SU-DHL-6 (cell line): ENCODE data around the gene MCF2L2.

Experiments used
- H2AFZ ChIP-seq: fragments of 200-600 bp; sonication (generic); 2 replicates; pipeline ENCODE4 v1.6.1; 2014; ENCODE audit warnings: low read depth, mild to moderate bottlenecking, moderate library complexity, mixed read lengths, antibody characterized with exemption, low read length; ENCODE audit not compliant: severe bottlenecking
- H3F3A ChIP-seq: fragments of 200-600 bp; shearing (Covaris generic); 2 replicates; pipeline ENCODE4 v1.6.0; 2016; ENCODE audit warnings: antibody characterized with exemption, mild to moderate bottlenecking; ENCODE audit not compliant: insufficient read depth
- H3K27ac ChIP-seq: fragments of 200-600 bp; sonication (generic); 2 replicates; pipeline ENCODE4 v1.5.1; 2016; ENCODE audit warnings: low read depth, mild to moderate bottlenecking, low read length, moderate library complexity, mixed read lengths
- H3K27me3 ChIP-seq: fragments of 200-600 bp; sonication (generic), shearing (Covaris generic); 2 replicates; pipeline ENCODE4 v1.6.0; 2014; ENCODE audit warnings: mild to moderate bottlenecking, low read length
- H3K36me3 ChIP-seq: fragments of 200-600 bp; sonication (generic); 2 replicates; pipeline ENCODE4 v1.6.1; 2014; ENCODE audit warnings: mild to moderate bottlenecking, low read length, mixed read lengths
- H3K4me2 ChIP-seq: fragments of 300-600, 200-600 bp; shearing (Covaris generic), sonication (generic); 2 replicates; pipeline ENCODE4 v1.6.0; 2014; ENCODE audit warnings: low read length, low read depth, mild to moderate bottlenecking; ENCODE audit not compliant: poor library complexity, severe bottlenecking
- H3K4me3 ChIP-seq: fragments of 200-600 bp; sonication (generic); 2 replicates; pipeline ENCODE4 v1.5.1; 2014; ENCODE audit warnings: antibody characterized with exemption, low read length, mild to moderate bottlenecking, mixed read lengths; ENCODE audit not compliant: insufficient read depth, poor library complexity, severe bottlenecking
- H3K79me2 ChIP-seq: fragments of 200-600 bp; sonication (generic); 2 replicates; pipeline ENCODE4 v1.6.1; 2014; ENCODE audit warnings: mild to moderate bottlenecking, low read length, moderate library complexity; ENCODE audit not compliant: insufficient read depth
- H3K9ac ChIP-seq: fragments of 200-600 bp; sonication (generic); 2 replicates; pipeline ENCODE4 v1.7.0; 2014; ENCODE audit warnings: mild to moderate bottlenecking, low read length
- H3K9me2 ChIP-seq: fragments of 200-600 bp; sonication (generic); replicated peaks from 2 replicates; pipeline ENCODE4 v1.6.1; 2014; ENCODE audit warnings: low read length; ENCODE audit not compliant: insufficient read depth
- H3K9me3 ChIP-seq: fragments of 200-600 bp; sonication (generic); 2 replicates; pipeline ENCODE4 v1.6.1; 2014; ENCODE audit warnings: low read length, mixed read lengths; ENCODE audit not compliant: insufficient read depth
- H4K20me1 ChIP-seq: fragments of 200-600 bp; sonication (generic); 2 replicates; pipeline ENCODE4 v1.6.1; 2014; ENCODE audit warnings: low read depth, mild to moderate bottlenecking, antibody characterized with exemption, low read length, moderate library complexity, mixed read lengths
- EZH2phosphoT487 ChIP-seq: fragments of 200-600 bp; sonication (generic), shearing (Covaris generic); conservative IDR thresholded peaks from 2 replicates; pipeline ENCODE4 v1.6.1; 2018; ENCODE audit warnings: mild to moderate bottlenecking, antibody characterized with exemption, low read length, moderate library complexity, mixed read lengths
- TF ChIP-seq, protein P1 (sequence below): fragments of 200-600 bp; sonication (generic); IDR thresholded peaks from one replicate; pipeline ENCODE4 v1.5.1; 2017; ENCODE audit warnings: antibody characterized with exemption, mild to moderate bottlenecking, low read length, moderate library complexity; ENCODE audit not compliant: insufficient read depth, poor library complexity, severe bottlenecking

MCF2L2 gene

DNA sequence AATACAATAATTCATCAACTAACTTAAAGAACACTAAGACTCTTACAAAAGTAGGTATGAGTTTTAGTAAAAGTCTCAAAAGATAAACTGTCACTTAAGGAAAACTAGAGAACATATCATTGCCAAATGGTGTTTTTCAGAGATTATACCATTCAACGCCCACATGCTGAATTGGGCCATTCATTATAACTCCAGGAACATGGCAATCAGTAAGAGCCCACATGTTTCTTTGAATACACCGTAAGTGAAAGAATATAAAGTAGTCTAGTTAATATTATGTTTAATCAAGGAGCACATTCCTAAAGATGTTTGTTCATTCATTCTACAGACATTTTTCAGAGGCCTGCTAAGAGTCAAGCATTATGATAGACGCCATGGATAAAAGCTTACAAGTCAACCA, 152.5 kb downstream of the MCF2L2 start:
- no peaks in the 10 kb centered on the region for H3K36me3 ChIP-seq
- H3K9ac ChIP-seq = no peak overlapping the region
- H3K4me3 ChIP-seq = no peak overlapping the region
- no peaks in the 10 kb centered on the region for H4K20me1 ChIP-seq
- H3K27ac ChIP-seq = no peak overlapping the region
- no peak overlapping the region for H3K4me2 ChIP-seq
- H3K9me3 ChIP-seq = no peaks in the 10 kb centered on the region
- no peak overlapping the region for H2AFZ ChIP-seq
- H3K79me2 ChIP-seq = no peaks in the 10 kb centered on the region
- H3K9me2 ChIP-seq = no peaks in the 10 kb centered on the region
- no peaks in the 10 kb centered on the region for H3K27me3 ChIP-seq
- TF ChIP-seq, protein P1, sequence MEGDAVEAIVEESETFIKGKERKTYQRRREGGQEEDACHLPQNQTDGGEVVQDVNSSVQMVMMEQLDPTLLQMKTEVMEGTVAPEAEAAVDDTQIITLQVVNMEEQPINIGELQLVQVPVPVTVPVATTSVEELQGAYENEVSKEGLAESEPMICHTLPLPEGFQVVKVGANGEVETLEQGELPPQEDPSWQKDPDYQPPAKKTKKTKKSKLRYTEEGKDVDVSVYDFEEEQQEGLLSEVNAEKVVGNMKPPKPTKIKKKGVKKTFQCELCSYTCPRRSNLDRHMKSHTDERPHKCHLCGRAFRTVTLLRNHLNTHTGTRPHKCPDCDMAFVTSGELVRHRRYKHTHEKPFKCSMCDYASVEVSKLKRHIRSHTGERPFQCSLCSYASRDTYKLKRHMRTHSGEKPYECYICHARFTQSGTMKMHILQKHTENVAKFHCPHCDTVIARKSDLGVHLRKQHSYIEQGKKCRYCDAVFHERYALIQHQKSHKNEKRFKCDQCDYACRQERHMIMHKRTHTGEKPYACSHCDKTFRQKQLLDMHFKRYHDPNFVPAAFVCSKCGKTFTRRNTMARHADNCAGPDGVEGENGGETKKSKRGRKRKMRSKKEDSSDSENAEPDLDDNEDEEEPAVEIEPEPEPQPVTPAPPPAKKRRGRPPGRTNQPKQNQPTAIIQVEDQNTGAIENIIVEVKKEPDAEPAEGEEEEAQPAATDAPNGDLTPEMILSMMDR = no peak
- TF ChIP-seq EZH2phosphoT487 = no peak
- no peaks in the 10 kb centered on the region for H3F3A ChIP-seq

DNA sequence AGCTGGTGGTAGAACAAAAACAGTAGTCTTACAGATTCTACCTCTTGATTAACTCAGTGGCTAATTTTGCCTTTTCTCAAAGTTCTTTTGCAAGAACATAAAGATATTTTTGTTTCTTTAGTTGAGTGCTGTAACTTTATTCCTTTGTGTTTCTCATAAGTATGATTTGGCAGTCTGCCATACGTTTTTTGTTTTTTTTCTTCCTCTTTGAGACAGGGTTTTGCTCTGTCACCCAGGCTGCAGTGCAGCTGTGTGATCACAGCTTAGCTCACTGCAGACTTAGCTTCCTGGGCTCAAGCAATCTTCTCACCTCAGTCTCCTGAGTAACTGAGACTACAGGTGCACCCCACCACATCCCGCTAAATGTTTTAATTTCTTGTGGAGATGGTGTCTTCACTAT, 153.0 kb downstream of the MCF2L2 start:
- no peaks in the 10 kb centered on the region for H3F3A ChIP-seq
- no peaks in the 10 kb centered on the region for H3K36me3 ChIP-seq
- no peaks in the 10 kb centered on the region for H4K20me1 ChIP-seq
- no peak overlapping the region for H2AFZ ChIP-seq
- no peak for TF ChIP-seq EZH2phosphoT487
- TF ChIP-seq, protein P1 = no peak
- no peaks in the 10 kb centered on the region for H3K9me2 ChIP-seq
- H3K79me2 ChIP-seq = no peaks in the 10 kb centered on the region
- no peaks in the 10 kb centered on the region for H3K9me3 ChIP-seq
- no peak overlapping the region for H3K4me3 ChIP-seq
- H3K27me3 ChIP-seq = no peaks in the 10 kb centered on the region
- no peak overlapping the region for H3K27ac ChIP-seq
- no peak overlapping the region for H3K4me2 ChIP-seq
- no peak overlapping the region for H3K9ac ChIP-seq

DNA sequence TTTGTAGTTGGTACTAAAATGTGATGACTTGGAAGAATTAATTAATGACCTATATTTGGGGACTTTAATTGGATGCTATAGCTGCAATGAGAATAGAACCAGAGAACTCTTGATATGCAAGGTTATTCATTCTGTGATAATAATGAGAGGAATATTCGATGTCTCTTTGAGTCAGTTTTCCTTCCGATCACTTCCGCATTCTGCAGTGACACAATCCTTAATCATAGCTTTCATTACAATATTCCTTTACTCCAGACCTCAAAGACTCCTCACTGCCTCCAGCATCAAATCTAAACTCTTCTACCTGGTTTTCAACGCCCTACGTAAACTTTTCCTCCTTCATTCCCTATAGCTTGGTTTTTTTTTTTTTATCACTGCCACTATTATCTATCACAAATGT, 153.8 kb downstream of the MCF2L2 start:
- H3K36me3 ChIP-seq = no peaks in the 10 kb centered on the region
- H3K4me2 ChIP-seq = no peak overlapping the region
- H3K4me3 ChIP-seq = no peak overlapping the region
- H3K27ac ChIP-seq = no peak overlapping the region
- no peak overlapping the region for H3K9ac ChIP-seq
- H3K79me2 ChIP-seq = no peaks in the 10 kb centered on the region
- H2AFZ ChIP-seq = no peak overlapping the region
- no peaks in the 10 kb centered on the region for H4K20me1 ChIP-seq
- H3K27me3 ChIP-seq = no peaks in the 10 kb centered on the region
- TF ChIP-seq EZH2phosphoT487 = no peak
- TF ChIP-seq, protein P1 = no peak
- no peaks in the 10 kb centered on the region for H3K9me2 ChIP-seq
- H3K9me3 ChIP-seq = no peaks in the 10 kb centered on the region
- H3F3A ChIP-seq = no peaks in the 10 kb centered on the region

DNA sequence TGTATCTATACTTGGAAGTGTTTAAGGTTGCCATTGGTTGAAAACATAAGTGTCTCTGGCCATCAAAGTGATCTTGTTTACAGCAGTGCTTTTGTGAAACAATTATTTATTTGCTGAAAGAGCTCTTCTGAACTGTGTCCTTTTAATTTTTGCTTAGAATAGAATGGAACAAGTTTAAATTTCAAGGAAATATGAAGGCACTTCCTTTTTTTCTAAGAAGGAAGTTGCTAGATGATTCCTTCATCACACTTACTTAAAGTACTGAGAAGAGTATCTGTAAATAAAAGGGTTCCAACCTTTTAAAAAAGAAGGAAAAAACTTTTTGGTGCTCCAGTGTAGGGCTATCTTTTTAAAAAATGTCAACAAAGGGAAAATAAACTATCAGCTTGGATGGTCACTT, 155.6 kb downstream of the MCF2L2 start:
- Histone ChIP-seq H3K9me2 (no peaks in the 10 kb centered on the region), H3F3A (no peaks in the 10 kb centered on the region), H3K4me2 (no peak overlapping the region), H2AFZ (no peak overlapping the region), H3K9me3 (no peaks in the 10 kb centered on the region), H3K27ac (no peak overlapping the region), H3K4me3 (no peak overlapping the region), H3K27me3 (no peaks in the 10 kb centered on the region), H3K79me2 (no peaks in the 10 kb centered on the region), H3K36me3 (no peaks in the 10 kb centered on the region), H3K9ac (no peak overlapping the region), H4K20me1 (no peaks in the 10 kb centered on the region)
- TF ChIP-seq, protein P1 = no peak
- no peak for TF ChIP-seq EZH2phosphoT487
